HEK293 (cell line): Measurements from ENCODE around the gene HES5.
"Not testable (repeated sequence)": the region's sequence is repeated elsewhere in the genome, so short reads cannot be mapped to it uniquely, and the experiment has no call there.

Experiments used
- MZF1 ChIP-seq: fragments of 450-650 bp; formaldehyde crosslinking; IDR thresholded peaks from 2 replicates; pipeline ENCODE4 v1.5.1; 2017; ENCODE audit warnings: missing biosample characterization, missing genetic modification characterization, borderline replicate concordance
- ZBTB17 ChIP-seq: fragments of 450-650 bp; formaldehyde crosslinking; IDR thresholded peaks from 2 replicates; pipeline ENCODE4 v1.5.1; 2016; ENCODE audit warnings: missing biosample characterization, missing genetic modification characterization
- ZNF274 ChIP-seq, 2 experiments: fragments of 200-500 bp in 1 of 2; fragments of 450-650 bp in 1 of 2; sonication (Bioruptor generic) in 1 of 2; formaldehyde crosslinking in 1 of 2; IDR thresholded peaks; 2 replicates each; pipeline versions ENCODE4 v1.5.1 to v1.6.1; 2014 to 2016; ENCODE audit warnings: borderline replicate concordance in 1 of 2, inconsistent platforms in 1 of 2, low read length in 1 of 2, missing biosample characterization in 1 of 2, missing genetic modification characterization in 1 of 2
- ZNF416 ChIP-seq: fragments of 450-650 bp; formaldehyde crosslinking; IDR thresholded peaks from 2 replicates; pipeline ENCODE4 v1.5.1; 2016; ENCODE audit warnings: missing biosample characterization, missing genetic modification characterization
- TF ChIP-seq, protein P1 (sequence below): fragments of 450-650 bp; formaldehyde crosslinking; IDR thresholded peaks from 2 replicates; pipeline ENCODE4 v1.5.1; 2016; ENCODE audit warnings: missing biosample characterization, missing genetic modification characterization
- TF ChIP-seq, protein P2 (sequence below): fragments of 450-650 bp; formaldehyde crosslinking; IDR thresholded peaks from 2 replicates; pipeline ENCODE4 v1.5.1; 2017; ENCODE audit warnings: missing biosample characterization, missing genetic modification characterization

DNA sequence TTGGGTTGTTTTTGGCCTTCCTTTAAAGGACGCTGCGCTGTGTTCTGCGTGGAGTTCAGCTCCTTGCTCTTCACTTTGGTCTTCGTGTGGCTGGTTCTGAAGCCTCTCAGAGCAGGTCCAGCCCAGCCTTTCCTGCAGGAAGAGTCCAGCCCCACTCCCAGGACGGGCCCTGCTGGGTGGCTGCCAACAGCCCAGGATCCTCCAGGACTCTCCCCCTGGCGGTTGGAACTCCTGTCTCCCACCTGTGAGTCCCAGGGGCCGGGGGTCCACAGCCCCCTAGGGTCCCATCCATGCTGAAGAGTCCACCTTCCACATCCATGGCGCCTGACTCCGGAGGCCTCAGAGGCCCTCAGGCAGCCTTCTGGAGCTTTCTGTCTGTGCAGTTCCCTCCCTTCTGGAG lies 21.5 kb upstream of the HES5 start:
- TF ChIP-seq, protein P1, sequence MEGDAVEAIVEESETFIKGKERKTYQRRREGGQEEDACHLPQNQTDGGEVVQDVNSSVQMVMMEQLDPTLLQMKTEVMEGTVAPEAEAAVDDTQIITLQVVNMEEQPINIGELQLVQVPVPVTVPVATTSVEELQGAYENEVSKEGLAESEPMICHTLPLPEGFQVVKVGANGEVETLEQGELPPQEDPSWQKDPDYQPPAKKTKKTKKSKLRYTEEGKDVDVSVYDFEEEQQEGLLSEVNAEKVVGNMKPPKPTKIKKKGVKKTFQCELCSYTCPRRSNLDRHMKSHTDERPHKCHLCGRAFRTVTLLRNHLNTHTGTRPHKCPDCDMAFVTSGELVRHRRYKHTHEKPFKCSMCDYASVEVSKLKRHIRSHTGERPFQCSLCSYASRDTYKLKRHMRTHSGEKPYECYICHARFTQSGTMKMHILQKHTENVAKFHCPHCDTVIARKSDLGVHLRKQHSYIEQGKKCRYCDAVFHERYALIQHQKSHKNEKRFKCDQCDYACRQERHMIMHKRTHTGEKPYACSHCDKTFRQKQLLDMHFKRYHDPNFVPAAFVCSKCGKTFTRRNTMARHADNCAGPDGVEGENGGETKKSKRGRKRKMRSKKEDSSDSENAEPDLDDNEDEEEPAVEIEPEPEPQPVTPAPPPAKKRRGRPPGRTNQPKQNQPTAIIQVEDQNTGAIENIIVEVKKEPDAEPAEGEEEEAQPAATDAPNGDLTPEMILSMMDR (tag by site-specific recombination): not testable (repeated sequence)
- TF ChIP-seq, protein P2, sequence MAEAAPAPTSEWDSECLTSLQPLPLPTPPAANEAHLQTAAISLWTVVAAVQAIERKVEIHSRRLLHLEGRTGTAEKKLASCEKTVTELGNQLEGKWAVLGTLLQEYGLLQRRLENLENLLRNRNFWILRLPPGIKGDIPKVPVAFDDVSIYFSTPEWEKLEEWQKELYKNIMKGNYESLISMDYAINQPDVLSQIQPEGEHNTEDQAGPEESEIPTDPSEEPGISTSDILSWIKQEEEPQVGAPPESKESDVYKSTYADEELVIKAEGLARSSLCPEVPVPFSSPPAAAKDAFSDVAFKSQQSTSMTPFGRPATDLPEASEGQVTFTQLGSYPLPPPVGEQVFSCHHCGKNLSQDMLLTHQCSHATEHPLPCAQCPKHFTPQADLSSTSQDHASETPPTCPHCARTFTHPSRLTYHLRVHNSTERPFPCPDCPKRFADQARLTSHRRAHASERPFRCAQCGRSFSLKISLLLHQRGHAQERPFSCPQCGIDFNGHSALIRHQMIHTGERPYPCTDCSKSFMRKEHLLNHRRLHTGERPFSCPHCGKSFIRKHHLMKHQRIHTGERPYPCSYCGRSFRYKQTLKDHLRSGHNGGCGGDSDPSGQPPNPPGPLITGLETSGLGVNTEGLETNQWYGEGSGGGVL: not testable (repeated sequence)
- TF ChIP-seq MZF1 (tag by site-specific recombination); ZNF416 (tag by site-specific recombination); ZBTB17; ZNF274 (IDR thresholded peaks at IDR 0.05; ENCODE audit: low read length); ZNF274 (tag by site-specific recombination; IDR thresholded peaks at IDR 0.05; ENCODE audit: borderline replicate concordance): not testable (repeated sequence)
